Right renal cortex interstitium (tissue), 3 donors: ENCODE data around the gene ITGB5. TPM values are rescaled to one million over a fixed set of nuclear protein-coding genes. Genes with fewer than 3 reads are reported as not detected.

Experiments used
- DNase-seq, 3 donors: peaks; one replicate each; pipeline ENCODE4 v3.0.0-alpha.2; 2013; ENCODE audit warnings: low read depth in 3 of 3, low spot score in 2 of 3
- polyA plus RNA-seq, 3 donors: library from polyadenylated mRNA; unstranded; fragments of 120-200 nt; gene quantifications; one replicate each; pipeline ENCODE4 v1.2.1, GENCODE V29; 2013; ENCODE audit not compliant: insufficient read length in 3 of 3

Gene ITGB5
- polyA plus RNA-seq, 3 donors = 102 to 108 (median 108) TPM

DNA sequence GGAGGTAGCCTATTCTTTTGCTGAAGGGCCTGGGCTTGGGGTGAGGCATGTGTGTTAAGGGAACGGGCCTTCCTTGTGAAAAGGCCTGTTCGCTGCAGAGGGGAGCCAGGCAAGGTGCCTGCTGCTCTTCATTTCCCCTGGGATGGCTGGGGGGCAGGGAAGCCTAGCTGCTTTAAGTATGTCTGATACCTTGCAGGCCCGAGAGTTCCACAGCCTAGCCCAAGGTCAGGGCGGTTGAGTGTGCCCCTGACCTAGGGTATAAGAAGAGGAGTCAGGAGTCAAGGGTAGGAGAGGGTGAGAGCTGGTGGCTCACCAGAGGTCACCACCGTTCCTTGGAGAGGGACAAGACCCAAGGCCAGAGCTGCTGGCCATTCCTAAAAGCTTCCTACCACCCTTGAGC is 110.3 kb downstream of the ITGB5 start:
- DNase-seq = no peak

DNA sequence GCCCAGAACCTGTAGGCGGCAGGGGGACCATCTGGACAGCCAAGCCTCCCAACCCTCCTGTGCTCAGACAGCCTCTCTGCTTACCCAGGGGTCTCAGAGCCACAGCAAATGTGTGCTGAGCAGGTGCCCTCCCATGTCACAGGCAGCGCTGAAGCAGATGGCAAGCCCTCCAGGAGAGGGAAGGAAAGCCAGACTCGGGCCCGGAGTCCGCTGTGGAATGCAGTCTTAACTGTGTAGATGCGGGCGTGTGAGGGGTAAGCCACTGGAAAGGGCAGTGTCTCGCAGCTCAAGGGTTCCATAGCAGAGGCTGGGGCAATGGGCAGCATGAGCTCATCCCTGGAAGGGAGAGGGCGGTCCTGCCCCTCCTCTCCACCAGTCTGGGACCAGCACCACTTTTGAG is 111.3 kb downstream of the ITGB5 start:
- no peak for DNase-seq

GRCh38 chr3:124774841-124775402 is 112.2 kb downstream of the ITGB5 start:
- no peak for DNase-seq

- DNase-seq = no peak
Observed at GRCh38 chr3:124774327-124774718, 112.8 kb downstream of the ITGB5 start.

GRCh38 chr3:124773351-124774326 is 113.5 kb downstream of the ITGB5 start:
- DNase-seq = no peak

DNA sequence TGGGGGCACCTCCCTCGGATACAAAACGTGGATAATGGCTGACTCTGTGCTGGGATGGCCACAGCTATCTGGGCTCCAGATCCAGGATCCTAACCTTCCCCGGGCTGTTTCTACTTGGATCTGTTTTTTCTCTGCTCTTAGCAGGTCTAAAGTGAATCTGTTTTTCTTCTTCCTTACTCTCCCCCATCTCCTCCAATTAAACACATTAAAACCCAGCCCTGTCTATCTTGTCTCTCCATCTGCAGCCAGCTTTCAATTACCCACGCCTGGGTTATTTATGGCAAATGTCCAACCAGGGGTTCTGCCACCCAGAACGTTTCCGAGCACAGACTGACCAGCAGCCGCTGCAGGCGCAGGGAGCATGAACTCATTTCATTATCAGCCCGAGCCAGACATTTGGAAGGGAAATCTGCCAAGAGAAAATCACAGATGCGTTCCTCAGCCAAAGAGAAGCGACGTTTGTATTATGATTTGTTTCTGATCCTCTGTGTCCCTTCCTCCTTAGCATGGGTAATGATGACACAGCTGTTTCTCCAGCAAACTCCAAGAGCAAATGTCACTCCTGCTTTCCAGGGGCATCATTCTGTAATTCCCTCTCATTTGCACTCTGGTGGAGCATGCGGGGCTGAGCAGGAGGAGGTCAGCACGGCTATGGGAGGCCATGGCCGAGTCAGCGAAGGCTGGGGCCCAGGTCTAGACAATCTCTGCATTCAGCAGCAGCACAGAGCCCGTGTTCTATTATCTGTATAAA is 114.9 kb downstream of the ITGB5 start:
- no peak for DNase-seq

DNA sequence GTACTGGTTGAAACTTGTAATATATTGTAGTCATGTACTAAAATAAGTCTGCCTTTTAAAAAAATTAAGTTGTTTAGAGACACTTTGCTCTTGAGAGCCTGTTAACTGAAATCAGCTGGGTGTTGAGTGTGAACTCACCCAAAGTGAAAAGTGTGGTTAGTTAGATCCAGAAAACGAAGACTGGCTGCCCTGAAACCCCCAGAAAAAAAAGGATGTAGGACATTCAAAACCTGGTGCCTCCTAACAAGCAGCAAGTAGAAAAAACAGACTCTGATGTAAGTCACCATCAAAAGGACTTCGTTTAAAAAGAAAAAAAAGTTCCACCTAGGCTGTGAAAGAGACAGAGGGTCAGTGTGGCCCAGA is 116.1 kb downstream of the ITGB5 start:
- DNase-seq = no peak

DNA sequence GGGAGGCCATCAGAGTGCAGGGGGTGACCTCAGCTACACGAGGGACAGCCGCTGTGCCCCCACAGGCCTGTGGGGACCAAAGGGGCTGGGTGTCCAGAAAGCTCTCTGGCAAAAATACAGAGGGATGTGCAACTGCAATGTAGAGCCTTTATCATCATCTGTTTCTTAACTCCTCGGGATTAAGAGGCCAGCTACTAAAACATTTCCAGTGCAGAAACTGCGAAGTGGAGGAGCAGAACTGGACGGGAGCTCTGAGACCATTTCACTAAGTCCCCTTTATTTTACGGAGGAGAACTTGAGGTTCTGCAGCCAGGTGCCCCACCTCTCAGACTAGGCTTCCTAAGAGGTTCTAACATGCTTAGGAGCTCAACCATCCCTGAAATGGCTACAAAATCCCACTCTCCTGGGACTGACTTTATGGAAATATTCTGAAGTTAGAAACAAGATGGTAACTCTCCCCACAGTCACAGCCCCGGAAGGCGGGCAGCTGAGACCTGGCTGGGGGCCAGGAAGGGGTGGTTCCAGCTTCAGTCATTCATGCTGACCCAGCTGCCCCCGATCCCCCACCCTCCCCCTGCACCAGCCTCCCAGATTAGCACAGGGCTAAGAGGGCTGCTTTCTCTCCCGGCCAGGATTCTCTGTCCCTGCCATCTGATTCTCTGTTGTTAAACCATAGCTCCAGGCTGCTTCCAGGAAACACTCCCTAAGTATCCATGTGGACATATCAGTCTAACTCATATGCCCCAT is 116.7 kb downstream of the ITGB5 start:
- no peak for DNase-seq

GRCh38 chr3:124769462-124769861 is 117.7 kb downstream of the ITGB5 start:
- no peak for DNase-seq

GRCh38 chr3:124768812-124769211 is 118.4 kb downstream of the ITGB5 start:
- no peak for DNase-seq

- no peak for DNase-seq
Observed at GRCh38 chr3:124767691-124768090, 119.5 kb downstream of the ITGB5 start.

DNA sequence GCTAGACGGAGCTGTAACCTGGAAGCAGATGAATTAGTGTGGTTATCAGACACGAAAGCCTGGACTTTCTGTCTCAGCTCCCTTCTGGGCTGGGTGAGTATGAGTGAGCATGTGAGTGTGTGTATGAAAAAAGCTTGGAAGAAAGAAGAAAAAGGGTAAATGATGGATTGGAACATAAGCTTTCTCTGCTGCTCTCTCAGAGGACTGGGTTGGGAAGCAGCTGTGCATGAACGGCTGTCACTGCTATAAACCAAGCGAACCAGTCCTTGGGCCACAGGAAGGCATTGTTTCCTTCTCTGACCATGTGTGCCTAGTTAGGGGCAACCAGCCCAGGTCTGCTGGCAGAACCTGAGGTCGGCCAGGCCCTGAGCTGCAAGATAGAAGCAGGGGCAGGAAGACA is 119.9 kb downstream of the ITGB5 start:
- no peak for DNase-seq

- no peak for DNase-seq
Observed at GRCh38 chr3:124766113-124767095, 120.8 kb downstream of the ITGB5 start.

DNA sequence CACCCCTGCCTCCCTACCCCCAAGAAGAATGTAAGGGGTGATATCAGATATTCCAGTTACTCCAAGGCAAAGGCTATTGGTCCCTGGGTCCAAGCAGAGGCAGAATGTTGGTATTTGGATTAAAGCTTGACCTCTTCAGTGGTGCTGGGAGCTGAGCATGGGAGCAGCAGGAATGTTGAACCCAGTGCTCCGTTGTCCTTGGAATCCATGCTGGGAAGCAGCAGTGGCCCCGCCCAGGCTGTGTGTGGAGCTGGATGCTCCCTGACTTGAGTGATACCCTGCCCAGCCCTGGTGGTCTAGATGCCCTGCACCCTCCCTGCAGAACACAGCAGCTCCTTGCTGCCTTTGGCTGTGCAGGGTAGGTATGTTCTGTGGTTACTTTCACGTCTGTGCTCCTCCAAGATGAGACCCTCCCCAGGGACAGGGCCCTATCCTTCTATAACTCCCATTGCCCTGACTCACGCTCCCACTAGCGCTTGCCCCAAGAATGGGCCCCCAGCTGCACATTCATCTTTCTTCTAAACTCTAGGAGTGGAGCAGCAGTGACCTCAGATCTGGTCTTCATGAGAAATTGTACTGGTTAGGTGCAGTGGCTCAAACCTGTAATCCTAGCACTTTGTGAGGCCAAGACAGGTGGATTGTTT is 121.8 kb downstream of the ITGB5 start:
- no peak for DNase-seq

DNA sequence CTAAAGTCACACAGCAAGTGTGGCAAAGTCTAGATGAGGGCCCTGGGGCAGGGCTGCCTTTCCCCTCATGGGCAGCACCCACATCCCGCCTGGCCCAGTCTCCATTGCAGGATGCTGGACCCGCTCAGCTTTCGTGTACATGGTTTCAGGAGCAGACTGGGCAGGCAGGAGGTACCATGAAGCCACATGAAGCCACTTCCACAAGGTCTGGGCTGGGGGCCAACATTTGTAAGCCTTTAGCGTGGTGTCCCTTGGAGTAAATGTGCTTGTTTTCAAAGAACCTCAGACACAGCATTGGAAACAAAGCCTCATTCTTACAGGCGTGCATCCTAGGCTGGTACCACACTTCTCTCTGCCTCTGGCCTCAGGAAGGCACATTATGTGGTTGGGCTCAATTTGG is 122.4 kb downstream of the ITGB5 start:
- no peak for DNase-seq

GRCh38 chr3:124763644-124764358 is 123.4 kb downstream of the ITGB5 start:
- DNase-seq = no peak

DNA sequence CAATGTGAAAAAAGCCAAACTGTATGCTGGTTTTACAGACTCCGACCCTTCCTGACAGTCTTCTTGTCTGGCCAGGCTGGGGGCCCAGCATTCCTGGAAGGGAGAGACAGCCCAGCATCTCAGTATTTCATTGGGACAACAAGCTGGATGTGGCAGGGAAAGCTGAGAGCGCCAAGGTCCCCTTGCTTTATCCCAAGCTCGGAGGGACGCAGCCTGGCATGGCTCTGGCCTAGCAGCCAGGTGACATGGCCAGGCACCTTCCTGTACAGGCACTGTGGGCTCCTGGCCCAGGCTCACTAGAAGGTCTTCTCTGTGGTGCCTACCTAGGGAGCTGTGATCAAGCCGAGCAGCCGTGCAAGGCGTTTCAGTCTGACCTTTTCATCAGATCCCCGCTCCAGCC is 124.0 kb downstream of the ITGB5 start:
- DNase-seq = no peak

DNA sequence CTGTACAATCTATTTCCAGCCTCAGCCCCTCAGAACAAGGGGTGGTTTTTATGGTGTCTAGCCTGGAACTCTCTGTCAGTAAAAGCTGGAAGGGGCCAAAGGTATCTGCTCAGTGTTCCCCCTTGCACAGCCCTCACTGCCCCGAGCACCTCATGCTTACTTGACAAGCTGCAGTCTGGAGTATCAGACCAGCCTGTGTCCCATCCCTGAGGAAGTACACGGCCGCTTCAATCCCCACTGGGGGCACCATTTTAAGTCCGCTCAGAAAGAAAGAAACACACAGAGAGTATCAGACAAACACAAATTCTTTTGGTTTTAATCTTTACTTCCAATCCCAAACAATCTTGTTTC is 124.5 kb downstream of the ITGB5 start:
- DNase-seq = no peak
